IMR-90 (cell line): ENCODE measurements around the gene KRT38. TPM values are rescaled to one million over a fixed set of nuclear protein-coding genes. Genes with fewer than 3 reads are reported as not detected.

ENCODE experiments used
- ATAC-seq: fragments of 200-7000 bp; cut with Tn5 transposase; 2 replicates; pipeline ENCODE4 v1.9.1; 2020; ENCODE audit warnings: low read depth, mild to moderate bottlenecking, moderate library complexity
- BruUV-seq: library from RNA; stranded (reverse); fragments of 400-500 nt; replicated peaks from 2 replicates; lab custom pipeline; 2021; lab: Mats Ljungman, UMichigan
- CTCF ChIA-PET: fragments of 300-600 bp; formaldehyde crosslinking; extraction: SDS; loops from one replicate; lab custom pipeline; 2021; ENCODE audit warnings: antibody characterized with exemption; lab: Yijun Ruan, JAX
- POLR2A ChIA-PET: fragments of 300-600 bp; sonication (Branson Sonifier 250); formaldehyde crosslinking; loops from one replicate; lab custom pipeline; 2022; ENCODE audit warnings: antibody characterized with exemption; ENCODE audit not compliant: unreplicated experiment; lab: Charles Lee
- DNase-seq: peaks from one replicate; pipeline ENCODE4 v3.0.0; 2013
- H2AFZ ChIP-seq: replicated peaks from 2 replicates; pipeline ENCODE3; 2013; ENCODE audit warnings: low read length, mild to moderate bottlenecking; ENCODE audit not compliant: poor library complexity
- H2AK5ac ChIP-seq: 2 replicates; pipeline ENCODE4 v1.6.1; 2013; ENCODE audit warnings: low read depth, low read length, inconsistent platforms
- H2AK9ac ChIP-seq: replicated peaks from 2 replicates; pipeline ENCODE3; 2013; ENCODE audit warnings: mild to moderate bottlenecking, low read depth, low read length, moderate library complexity; ENCODE audit not compliant: poor library complexity
- H2BK120ac ChIP-seq: 2 replicates; pipeline ENCODE4 v1.6.1; 2013; ENCODE audit warnings: low read depth, low read length, inconsistent platforms
- H2BK15ac ChIP-seq: 3 replicates; pipeline ENCODE4 v1.6.1; 2013; ENCODE audit warnings: low read depth, low read length, inconsistent platforms
- H2BK20ac ChIP-seq: 2 replicates; pipeline ENCODE4 v1.6.1; 2013; ENCODE audit warnings: low read depth, mild to moderate bottlenecking, inconsistent platforms, low read length, moderate library complexity
- H2BK5ac ChIP-seq: 2 replicates; pipeline ENCODE4 v1.6.1; 2013; ENCODE audit warnings: mild to moderate bottlenecking, low read depth, low read length, inconsistent platforms; ENCODE audit not compliant: poor library complexity, severe bottlenecking
- H3K14ac ChIP-seq: replicated peaks from 2 replicates; pipeline ENCODE4 v1.6.1; 2013; ENCODE audit warnings: low read depth, low read length, inconsistent platforms
- H3K18ac ChIP-seq: 2 replicates; pipeline ENCODE4 v1.6.1; 2013; ENCODE audit warnings: low read depth, low read length, control low read depth
- H3K23ac ChIP-seq: 2 replicates; pipeline ENCODE4 v1.6.1; 2013; ENCODE audit warnings: low read depth, low read length, inconsistent platforms
- H3K27ac ChIP-seq: 2 replicates; pipeline ENCODE4 v1.5.1; 2013; ENCODE audit warnings: mild to moderate bottlenecking, control low read depth, low read length; ENCODE audit not compliant: insufficient read depth
- H3K27me3 ChIP-seq: 2 replicates; pipeline ENCODE4 v1.6.1; 2013; ENCODE audit warnings: low read length; ENCODE audit not compliant: control insufficient read depth, insufficient read depth
- H3K36me3 ChIP-seq: 2 replicates; pipeline ENCODE4 v1.6.1; 2013; ENCODE audit warnings: low read length, mixed read lengths; ENCODE audit not compliant: control insufficient read depth, insufficient read depth
- H3K4ac ChIP-seq: 2 replicates; pipeline ENCODE4 v1.6.1; 2013; ENCODE audit warnings: low read depth, low read length, inconsistent platforms
- H3K4me1 ChIP-seq: 2 replicates; pipeline ENCODE4 v1.6.1; 2013; ENCODE audit warnings: low read length, mixed read lengths; ENCODE audit not compliant: control insufficient read depth, insufficient read depth
- H3K4me2 ChIP-seq: 2 replicates; pipeline ENCODE4 v1.6.1; 2013; ENCODE audit warnings: low read depth, mild to moderate bottlenecking, control low read depth, low read length, moderate library complexity
- H3K4me3 ChIP-seq: 2 replicates; pipeline ENCODE4 v1.5.1; 2013; ENCODE audit warnings: low read depth, mild to moderate bottlenecking, control low read depth, low read length, moderate library complexity; ENCODE audit not compliant: insufficient read depth
- H3K56ac ChIP-seq: 2 replicates; pipeline ENCODE4 v1.6.1; 2013; ENCODE audit warnings: low read length, inconsistent platforms; ENCODE audit not compliant: insufficient read depth; ENCODE audit errors: extremely low read depth
- H3K79me1 ChIP-seq, 2 experiments: 2 replicates each; pipeline ENCODE4 v1.6.1; 2013; ENCODE audit warnings: low read length in 2 of 2, inconsistent platforms in 1 of 2, low read depth in 1 of 2
- H3K9ac ChIP-seq: 2 replicates; pipeline ENCODE4 v1.6.1; 2013; ENCODE audit warnings: low read depth, low read length, control low read depth
- H3K9me1 ChIP-seq: 2 replicates; pipeline ENCODE4 v1.6.1; 2013; ENCODE audit warnings: low read length, inconsistent platforms; ENCODE audit not compliant: insufficient read depth
- H3K9me3 ChIP-seq: 2 replicates; pipeline ENCODE4 v1.6.1; 2013; ENCODE audit warnings: low read length; ENCODE audit not compliant: control insufficient read depth, insufficient read depth
- H4K20me1 ChIP-seq: 2 replicates; pipeline ENCODE4 v1.6.1; 2013; ENCODE audit warnings: low read length, inconsistent platforms; ENCODE audit not compliant: insufficient read depth
- H4K5ac ChIP-seq: 2 replicates; pipeline ENCODE4 v1.6.1; 2013; ENCODE audit warnings: mild to moderate bottlenecking, low read depth, low read length, control low read depth
- H4K8ac ChIP-seq, 2 experiments: 2 replicates each; pipeline ENCODE4 v1.6.1; 2013; ENCODE audit warnings: low read depth in 2 of 2, low read length in 2 of 2, control low read depth in 1 of 2, inconsistent platforms in 1 of 2
- H4K91ac ChIP-seq: 2 replicates; pipeline ENCODE4 v1.6.1; 2013; ENCODE audit warnings: low read depth, low read length, inconsistent platforms; ENCODE audit not compliant: insufficient read depth
- BHLHE40 ChIP-seq: fragments of 150-350 bp; IDR thresholded peaks from 2 replicates; pipeline ENCODE4 v1.6.1; 2016; ENCODE audit warnings: mild to moderate bottlenecking, low read depth, low read length
- CEBPB ChIP-seq: IDR thresholded peaks from 2 replicates; pipeline ENCODE4 v1.6.1; 2012; ENCODE audit warnings: low read depth, low read length, improper control_type of control experiment
- WGBS, 2 experiments: methylation state at CpG; one replicate each; pipeline versions ENCODE4 v1.1.5 to v1.1.7; 2013; ENCODE audit warnings: missing lambda C conversion rate in 2 of 2; ENCODE audit not compliant: insufficient read length in 1 of 2; ENCODE audit errors: extremely low coverage in 2 of 2; 5-methylcytosine and 5-hydroxymethylcytosine counted together
- dilution Hi-C: fragments of 300-500 bp; cut with HindIII; formaldehyde crosslinking; loops from one replicate; pipeline ENCODE4 v1.14.3; 2018; ENCODE audit warnings: low sequenced_read_pairs; ENCODE audit not compliant: unreplicated experiment
- in situ Hi-C: fragments of 300-500 bp; cut with MboI; formaldehyde crosslinking; loops from 3 replicates; pipeline ENCODE4 v1.14.3; 2019; ENCODE audit warnings: low sequenced_read_pairs, inconsistent platforms, mixed read lengths
- intact Hi-C: fragments of 100-400 bp; cut with micrococcal nuclease; formaldehyde crosslinking; loops from 2 replicates; pipeline ENCODE4 v1.10.0; 2022
- polyA plus RNA-seq, 3 experiments: library from polyadenylated mRNA; depleted of rRNA; stranded (reverse); fragments of >200 nt; gene quantifications; 2 replicates each; pipeline ENCODE4 v1.2.3, GENCODE V29; 2012; ENCODE audit warnings: low replicate concordance in 1 of 3
- total RNA-seq: library from RNA; depleted of rRNA; stranded (reverse); fragments of >200 nt; gene quantifications from 2 replicates; pipeline ENCODE4 v1.2.3, GENCODE V29; 2012
- TF ChIP-seq, protein P1 (sequence below): fragments of 150-350 bp; IDR thresholded peaks from 2 replicates; pipeline ENCODE4 v1.6.1; 2016; ENCODE audit warnings: low read depth, mild to moderate bottlenecking, low read length, moderate library complexity, borderline replicate concordance

KRT38 gene
- total and polyA plus RNA-seq, 2 of the 4 experiments (the other 2 are of a cell fraction), result 0.09 TPM; not detected in 1

DNA sequence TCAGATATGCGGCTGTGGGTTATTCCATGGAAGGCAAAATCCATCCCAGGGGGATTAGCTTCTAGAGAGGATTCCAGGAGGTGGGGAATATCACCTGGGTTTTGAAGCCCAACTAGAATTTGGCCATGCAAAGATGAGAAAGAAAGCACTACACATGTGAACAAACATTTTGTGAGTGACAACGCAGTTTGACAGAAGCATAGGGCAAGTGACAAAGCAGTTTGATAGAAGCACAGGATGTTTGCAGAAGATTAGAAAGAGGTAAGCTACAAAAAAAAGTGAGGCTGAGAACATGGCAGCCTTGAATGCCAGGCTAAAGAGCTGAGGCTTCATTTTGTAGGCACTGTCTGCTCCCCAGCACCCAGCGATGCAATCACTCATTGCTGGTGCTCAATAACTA is 12.3 kb upstream of the KRT38 start:
- Histone ChIP-seq H3K23ac (no peak overlapping the region), H3K4me3 (no peak overlapping the region), H3K9ac (no peak overlapping the region), H2AK9ac (no peak overlapping the region), H3K27me3 (peaks cover 7% of the 10 kb centered on the region), H3K14ac (no peak overlapping the region), H4K5ac (no peak overlapping the region), H3K79me1 (no peaks in the 10 kb centered on the region), H4K8ac (no peak overlapping the region), H3K9me3 (peaks cover 14% of the 10 kb centered on the region), H3K4ac (no peak overlapping the region), H2BK20ac (no peak overlapping the region), H2BK120ac (no peak overlapping the region), H2AK5ac (no peak overlapping the region), H3K4me1 (peaks cover 4% of the 10 kb centered on the region), H3K4me2 (no peak overlapping the region), H2BK5ac (no peak overlapping the region), H4K91ac (no peak overlapping the region), H4K20me1 (no peaks in the 10 kb centered on the region), H2AFZ (no peak overlapping the region), H3K9me1 (peaks cover 5% of the 10 kb centered on the region), H2BK15ac (no peak overlapping the region), H3K36me3 (no peaks in the 10 kb centered on the region), H3K56ac (no peak overlapping the region), H3K18ac (no peak overlapping the region), H3K27ac (no peak overlapping the region)
- WGBS, 2 experiments, result no CpG with 5 or more reads among the region's 3 CpGs
- ChIA-PET CTCF (no interaction called here), POLR2A (no interaction called here)
- in situ Hi-C loops (no loop called here), dilution Hi-C loops (no loop called here), intact Hi-C loops (no loop called here)
- ATAC-seq (no peak), DNase-seq (no peak)
- BruUV-seq, result no TSS peak
- TF ChIP-seq, protein P1, sequence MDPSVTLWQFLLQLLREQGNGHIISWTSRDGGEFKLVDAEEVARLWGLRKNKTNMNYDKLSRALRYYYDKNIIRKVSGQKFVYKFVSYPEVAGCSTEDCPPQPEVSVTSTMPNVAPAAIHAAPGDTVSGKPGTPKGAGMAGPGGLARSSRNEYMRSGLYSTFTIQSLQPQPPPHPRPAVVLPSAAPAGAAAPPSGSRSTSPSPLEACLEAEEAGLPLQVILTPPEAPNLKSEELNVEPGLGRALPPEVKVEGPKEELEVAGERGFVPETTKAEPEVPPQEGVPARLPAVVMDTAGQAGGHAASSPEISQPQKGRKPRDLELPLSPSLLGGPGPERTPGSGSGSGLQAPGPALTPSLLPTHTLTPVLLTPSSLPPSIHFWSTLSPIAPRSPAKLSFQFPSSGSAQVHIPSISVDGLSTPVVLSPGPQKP, result no peak
- no peak for TF ChIP-seq CEBPB
- TF ChIP-seq BHLHE40, result no peak
